HG03571 (cell line): Measurements from ENCODE around the gene PHAX.
A peak's percentile ranks its signal among the peaks of the same experiment; 100 is the strongest.
"Not testable (repeated sequence)": the region's sequence is repeated elsewhere in the genome, so short reads cannot be mapped to it uniquely, and the experiment has no call there.

Experiments used
- ATAC-seq: cut with Tn5 transposase; IDR thresholded peaks from one replicate; pipeline ENCODE4 v1.9.1; 2021; ENCODE audit not compliant: unreplicated experiment

Gene PHAX

DNA sequence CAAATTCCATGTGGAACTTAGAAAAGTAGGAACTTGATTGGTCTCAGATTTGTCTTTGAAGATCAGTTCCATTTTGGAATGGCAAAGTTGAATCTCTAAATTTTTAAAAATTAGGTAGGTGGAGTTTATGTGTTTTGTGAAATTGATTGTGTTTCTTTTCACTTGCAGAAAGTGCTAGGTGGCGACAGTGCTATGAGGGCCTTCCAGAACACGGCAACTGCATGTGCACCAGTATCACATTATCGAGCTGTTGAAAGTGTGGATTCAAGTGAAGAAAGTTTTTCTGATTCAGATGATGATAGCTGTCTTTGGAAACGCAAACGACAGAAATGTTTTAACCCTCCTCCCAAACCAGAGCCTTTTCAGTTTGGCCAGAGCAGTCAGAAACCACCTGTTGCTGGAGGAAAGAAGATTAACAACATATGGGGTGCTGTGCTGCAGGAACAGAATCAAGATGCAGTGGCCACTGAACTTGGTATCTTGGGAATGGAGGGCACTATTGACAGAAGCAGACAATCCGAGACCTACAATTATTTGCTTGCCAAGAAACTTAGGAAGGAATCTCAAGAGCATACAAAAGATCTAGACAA lies 2.8 kb downstream of the PHAX start:
- no peak for ATAC-seq

DNA sequence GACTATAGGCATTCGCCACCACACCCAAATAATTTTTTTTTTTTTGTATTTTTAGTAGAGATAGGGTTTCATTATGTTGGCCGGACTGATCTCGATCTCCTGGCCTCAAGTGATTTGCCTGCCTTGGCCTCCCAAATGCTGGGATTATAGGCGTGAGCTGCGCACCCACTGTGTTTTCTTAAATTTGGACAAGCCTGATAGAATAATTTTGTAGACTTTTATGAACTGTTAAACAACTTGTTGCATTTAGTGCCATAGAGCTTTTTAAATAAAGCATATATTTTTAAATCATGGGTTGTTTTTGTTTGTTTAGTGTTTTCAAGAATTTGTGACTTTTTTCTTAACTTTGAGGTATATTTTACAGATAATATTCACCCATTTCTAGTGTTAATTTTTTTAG lies 4.8 kb downstream of the PHAX start:
- no peak for ATAC-seq

DNA sequence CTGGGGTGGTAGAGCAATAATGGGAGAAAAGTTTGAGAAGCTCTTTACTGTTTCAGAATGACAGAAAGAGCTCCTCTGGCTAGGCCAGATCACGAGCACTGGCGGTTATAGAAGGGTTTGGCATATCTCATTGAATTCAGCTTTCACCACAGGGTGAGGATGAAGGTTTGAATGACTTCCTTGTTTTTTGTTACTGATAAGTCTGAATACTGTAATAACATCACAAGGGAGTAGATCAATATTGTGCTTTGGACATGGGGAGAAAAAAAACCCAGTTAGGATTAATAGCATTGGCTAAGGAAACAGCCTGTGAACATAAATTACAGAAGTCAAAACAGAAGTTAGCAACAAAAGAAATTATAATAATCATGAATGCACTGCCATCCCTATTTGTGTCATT lies 9.4 kb downstream of the PHAX start:
- ATAC-seq, result no peak

DNA sequence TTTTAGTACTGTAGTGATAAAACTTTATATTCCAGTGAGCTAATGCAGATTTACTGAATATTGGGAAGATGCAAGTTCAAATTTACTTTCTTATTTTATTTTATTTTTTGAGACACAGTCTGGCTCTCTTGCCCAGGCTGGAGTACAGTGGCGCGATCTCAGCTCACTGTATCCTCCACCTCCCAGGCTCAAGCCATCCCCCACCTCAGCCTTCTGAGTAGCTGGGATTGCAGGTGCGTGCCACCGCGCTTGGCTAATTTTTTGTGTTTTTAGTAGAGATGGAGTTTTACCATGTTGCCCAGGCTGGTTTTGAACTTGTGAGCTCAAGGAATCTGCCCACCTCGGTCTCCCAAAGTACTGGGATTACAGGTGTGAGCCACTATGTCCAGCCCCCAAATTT lies 9.9 kb downstream of the PHAX start:
- ATAC-seq, result no peak

- ATAC-seq, result no peak
These were observed 13.3 kb downstream of the PHAX start for GRCh38 chr5:126613941-126614592.

GRCh38 chr5:126615286-126615685 lies 14.5 kb downstream of the PHAX start:
- ATAC-seq, result peak; percentile 83

DNA sequence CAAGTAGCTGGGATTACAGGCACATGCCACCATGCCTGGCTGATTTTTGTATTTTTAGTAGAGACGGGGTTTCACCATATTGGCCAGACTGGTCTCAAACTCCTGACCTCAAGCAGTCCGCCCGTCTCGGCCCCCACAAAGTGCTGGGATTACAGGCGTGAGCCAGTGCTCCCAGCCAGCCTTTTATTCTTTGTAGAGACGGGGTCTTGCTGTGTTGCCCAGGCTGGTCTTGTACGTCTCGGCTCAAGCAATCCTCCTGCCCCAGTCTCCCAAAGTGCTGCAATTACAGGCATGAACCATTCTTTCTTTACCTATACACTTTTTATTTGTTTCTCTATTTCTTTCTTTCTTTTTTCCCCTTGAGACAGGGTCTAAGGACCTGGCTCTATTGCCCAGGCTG lies 16.9 kb downstream of the PHAX start:
- ATAC-seq, result not testable (repeated sequence)

GRCh38 chr5:126619781-126620180 lies 19.0 kb downstream of the PHAX start:
- no peak for ATAC-seq

- ATAC-seq, result no peak
These were observed 23.8 kb downstream of the PHAX start for GRCh38 chr5:126624534-126624933.

GRCh38 chr5:126628102-126628501 lies 27.4 kb downstream of the PHAX start:
- ATAC-seq, result no peak

DNA sequence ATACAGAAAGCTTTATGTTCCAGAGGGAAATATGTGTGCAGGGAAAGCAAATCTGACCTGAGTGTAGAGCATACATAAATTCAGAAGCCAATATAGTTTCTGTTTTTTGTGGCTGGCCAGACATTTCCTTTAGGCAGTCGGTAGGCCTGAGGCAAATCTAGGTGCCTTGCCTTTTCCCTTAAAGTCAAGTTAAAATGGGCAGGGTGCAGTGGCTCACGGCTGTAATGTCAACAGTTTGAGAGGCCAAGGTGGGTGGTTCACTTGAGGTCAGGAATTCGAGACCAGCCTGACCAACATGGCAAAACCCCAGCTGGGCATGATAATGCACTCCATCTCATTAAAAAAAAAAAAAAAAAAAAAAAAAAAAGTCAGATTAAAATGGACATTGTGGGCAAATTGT lies 31.2 kb downstream of the PHAX start:
- ATAC-seq, result no peak

GRCh38 chr5:126633552-126633951 lies 32.8 kb downstream of the PHAX start:
- no peak for ATAC-seq

GRCh38 chr5:126635585-126635984 lies 34.8 kb downstream of the PHAX start:
- no peak for ATAC-seq

GRCh38 chr5:126636956-126637355 lies 36.2 kb downstream of the PHAX start:
- no peak for ATAC-seq

GRCh38 chr5:126640866-126641265 lies 40.1 kb downstream of the PHAX start:
- ATAC-seq, result peak; percentile 10

GRCh38 chr5:126641387-126641786 lies 40.6 kb downstream of the PHAX start:
- ATAC-seq, result peak; percentile 68

DNA sequence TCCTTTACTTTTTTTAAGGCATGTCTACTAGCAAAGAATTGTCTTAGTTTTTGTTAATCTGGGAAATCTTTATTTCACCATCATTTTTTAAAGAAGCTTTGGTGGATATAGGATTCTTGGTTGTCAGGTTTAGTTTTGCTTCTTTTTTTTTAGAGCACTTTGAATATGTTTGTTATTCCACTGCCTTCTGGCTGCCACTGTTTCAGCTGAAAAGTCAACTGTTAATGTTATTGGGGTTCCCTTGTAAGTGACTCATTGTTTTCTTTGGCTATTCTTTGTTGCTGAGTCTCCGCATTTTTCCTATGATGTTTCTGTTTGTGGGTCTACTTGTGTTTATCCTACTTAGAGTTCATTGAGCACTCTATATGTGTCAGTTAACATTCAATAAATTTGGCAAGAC lies 44.4 kb downstream of the PHAX start:
- ATAC-seq, result no peak

GRCh38 chr5:126647071-126647470 lies 46.3 kb downstream of the PHAX start:
- no peak for ATAC-seq

DNA sequence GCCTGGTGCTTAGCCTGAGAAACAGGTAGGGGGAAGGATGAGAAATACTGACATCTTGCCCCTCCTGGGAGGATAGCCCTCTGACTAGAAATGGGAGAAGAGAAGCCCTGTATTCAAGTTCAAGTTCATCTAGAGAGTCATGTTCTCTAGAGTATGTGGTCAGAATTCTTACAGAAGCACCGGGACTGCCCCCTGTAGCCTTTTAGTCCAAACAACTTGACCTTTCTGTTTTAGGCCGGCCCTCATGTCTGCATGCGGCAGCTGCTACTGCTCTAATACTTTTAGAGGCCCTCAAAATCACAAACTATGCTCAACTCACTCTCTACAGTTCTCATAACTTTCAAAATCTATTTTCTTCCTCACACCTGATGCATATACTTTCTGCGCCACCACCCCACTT lies 47.7 kb downstream of the PHAX start:
- no peak for ATAC-seq

DNA sequence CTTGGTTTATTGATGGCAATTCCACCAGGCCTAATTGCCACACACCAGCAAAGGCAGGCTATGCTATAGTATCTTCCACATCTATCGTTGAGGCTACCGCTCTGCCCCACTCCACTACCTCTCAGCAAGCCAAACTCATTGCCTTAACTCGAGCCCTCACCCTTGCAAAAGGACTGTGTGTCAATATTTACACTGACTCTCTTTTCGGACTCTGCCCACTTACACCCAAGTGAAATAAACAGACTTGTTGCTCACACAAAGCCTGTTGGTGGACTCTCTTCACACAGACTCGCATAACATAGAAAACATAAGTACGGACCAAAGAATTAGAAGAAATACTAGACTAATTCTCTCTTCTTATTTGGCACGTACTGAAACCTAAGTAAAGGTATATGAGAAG lies 48.3 kb downstream of the PHAX start:
- ATAC-seq, result not testable (repeated sequence)

- ATAC-seq, result not testable (repeated sequence)
These were observed 49.0 kb downstream of the PHAX start for GRCh38 chr5:126649709-126650108.

GRCh38 chr5:126650463-126650862 lies 49.7 kb downstream of the PHAX start:
- no peak for ATAC-seq

DNA sequence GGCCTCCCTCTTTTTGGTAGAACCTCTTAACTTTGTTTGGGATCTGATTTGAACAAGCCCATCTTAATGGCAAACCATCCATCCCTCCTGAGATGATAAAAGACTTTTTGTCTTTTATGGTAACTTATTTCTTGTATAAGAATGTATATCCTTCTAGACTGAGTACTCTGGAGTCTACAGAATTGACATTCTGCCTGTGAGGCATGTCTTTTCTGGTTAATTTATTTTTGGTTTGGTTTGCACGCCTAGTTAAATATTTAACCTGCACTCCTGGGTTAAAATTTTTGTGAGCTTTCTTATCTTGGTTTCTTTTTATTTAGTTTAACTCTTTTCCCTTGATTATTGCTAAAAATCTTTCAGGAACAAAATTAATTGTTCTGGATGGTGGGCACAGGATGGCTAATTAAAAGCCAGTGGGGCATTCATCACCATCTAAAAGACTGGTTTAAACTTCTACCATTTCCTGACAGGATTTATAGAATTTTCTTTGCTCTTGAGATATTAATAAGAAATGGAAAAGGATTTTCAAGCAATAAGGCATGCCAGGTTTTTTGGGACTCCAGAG lies 50.3 kb downstream of the PHAX start:
- ATAC-seq, result no peak
